Adipose tissue (tissue), 3 donors: Measurements from ENCODE around the gene CNN3. TPM values are rescaled to one million over a fixed set of nuclear protein-coding genes. Genes with fewer than 3 reads are reported as not detected.

Experiments
- polyA plus RNA-seq, 3 donors: library from polyadenylated mRNA; stranded (reverse); fragments of 200-250 nt; gene quantifications; one replicate each; pipeline ENCODE4 v1.2.3, GENCODE V29; 2013
- donor health status: healthy with polysubstance abuse.
- donor health status: Bipolar disorder and iron deficiency.
- donor health status: healthy.

Gene CNN3
- polyA plus RNA-seq, 3 donors = 38.4 to 151 (median 131) TPM

Other genes starting within 250 kb of the CNN3 start
- 10 to 100 TPM in 1 of 3 donors, 1 to 10 TPM in 2; 2.3 to 28.0 (median 2.5) TPM for gene SLC44A3, start 106.8 kb downstream of the CNN3 start, polyA plus RNA-seq
- gene ALG14, start 145.8 kb upstream of the CNN3 start, polyA plus RNA-seq = 1 to 10 TPM in 2 of 3 donors, under 1 TPM in 1; 0.79 to 2.7 (median 2.0) TPM
- 1 to 10 TPM; 1.9 to 2.7 (median 2.1) TPM for gene TLCD4, start 190.2 kb upstream of the CNN3 start, polyA plus RNA-seq